ENCODE measurements around the gene SSTR5. TPM values are rescaled to one million over a fixed set of nuclear protein-coding genes. Genes with fewer than 3 reads are reported as not detected.

The SSTR5 gene
- total and polyA plus RNA-seq, 4 donors = not detected

- H3K9me3 ChIP-seq (ENCODE audit: control insufficient read depth in 4 of 4, low read length in 3 of 4) = peaks cover 0 to 5% (median 2%) of the 10 kb centered on the region in 4 donors
- H3K27me3 ChIP-seq (ENCODE audit: control insufficient read depth in 4 of 4, insufficient read depth in 4 of 4, low read length in 3 of 4) = peaks cover 0 to 12% (median 0%) of the 10 kb centered on the region in 4 donors
- no peaks in the 10 kb centered on the region for H3K4me1 ChIP-seq (ENCODE audit: control insufficient read depth in 4 of 4, insufficient read depth in 4 of 4, low read length in 3 of 4)
- H3K27ac ChIP-seq (ENCODE audit: low read depth in 1 of 2, low read length in 2 of 2) = no peak overlapping the region
- H3K36me3 ChIP-seq (ENCODE audit: control insufficient read depth in 4 of 4, insufficient read depth in 3 of 4, low read depth in 1 of 4, low read length in 3 of 4) = no peaks in the 10 kb centered on the region
- 83% methylated on average over 49 of the region's 49 CpGs for WGBS
- H3K9ac ChIP-seq (ENCODE audit: low read depth in 1 of 2, low read length in 2 of 2) = no peak overlapping the region
- DNase-seq (ENCODE audit: low spot score) = no peak
- H3K4me3 ChIP-seq (ENCODE audit: low read depth in 1 of 3, low read length in 3 of 3) = no peak overlapping the region
- TF ChIP-seq GABPA (IDR thresholded peaks at IDR 0.05 in 1 of 2, conservative IDR thresholded peaks at IDR 0.05 in 1 of 2) (no peak), FOXA1 (IDR thresholded peaks at IDR 0.05) (no peak), FOXA2 (IDR thresholded peaks at IDR 0.05) (no peak), YY1 (IDR thresholded peaks at IDR 0.05) (no peak), NR2F2 (IDR thresholded peaks at IDR 0.05) (no peak), CTCF (IDR thresholded peaks at IDR 0.05; ENCODE audit: low read depth, low read length, missing input control) (no peak), REST (IDR thresholded peaks at IDR 0.05) (no peak), RXRA (IDR thresholded peaks at IDR 0.05) (no peak), ZBTB33 (IDR thresholded peaks at IDR 0.05) (no peak), SP1 (IDR thresholded peaks at IDR 0.05) (no peak), JUND (IDR thresholded peaks at IDR 0.05) (no peak), RAD21 (IDR thresholded peaks at IDR 0.05) (no peak)
Measured at GRCh38 chr16:1045993-1046911, 26.3 kb upstream of the SSTR5 start.

GRCh38 chr16:1047123-1047522 lies 25.4 kb upstream of the SSTR5 start:
- H3K9ac ChIP-seq (ENCODE audit: low read depth in 1 of 2, low read length in 2 of 2) = no peak overlapping the region
- DNase-seq (ENCODE audit: low spot score) = no peak
- H3K27ac ChIP-seq (ENCODE audit: low read depth in 1 of 2, low read length in 2 of 2) = no peak overlapping the region
- H3K9me3 ChIP-seq (ENCODE audit: control insufficient read depth in 4 of 4, low read length in 3 of 4) = peaks cover 0 to 2% (median 0%) of the 10 kb centered on the region in 4 donors
- H3K4me3 ChIP-seq (ENCODE audit: low read depth in 1 of 3, low read length in 3 of 3) = no peak overlapping the region
- 91% methylated on average over 9 of the region's 9 CpGs for WGBS
- peaks cover 0 to 12% (median 0%) of the 10 kb centered on the region in 4 donors for H3K27me3 ChIP-seq (ENCODE audit: control insufficient read depth in 4 of 4, insufficient read depth in 4 of 4, low read length in 3 of 4)
- H3K36me3 ChIP-seq (ENCODE audit: control insufficient read depth in 4 of 4, insufficient read depth in 3 of 4, low read depth in 1 of 4, low read length in 3 of 4) = no peaks in the 10 kb centered on the region
- no peaks in the 10 kb centered on the region for H3K4me1 ChIP-seq (ENCODE audit: control insufficient read depth in 4 of 4, insufficient read depth in 4 of 4, low read length in 3 of 4)
- TF ChIP-seq HNF4A (conservative IDR thresholded peaks at IDR 0.05) (no peak), GABPA (IDR thresholded peaks at IDR 0.05 in 1 of 2, conservative IDR thresholded peaks at IDR 0.05 in 1 of 2) (no peak), FOXA2 (IDR thresholded peaks at IDR 0.05) (no peak), HNF4G (IDR thresholded peaks at IDR 0.05) (no peak), YY1 (IDR thresholded peaks at IDR 0.05) (no peak), EGR1 (IDR thresholded peaks at IDR 0.05; ENCODE audit: low read depth in 2 of 2) (no peak), FOXA1 (IDR thresholded peaks at IDR 0.05) (no peak), TAF1 (conservative IDR thresholded peaks at IDR 0.05) (no peak), RAD21 (IDR thresholded peaks at IDR 0.05) (no peak), RXRA (IDR thresholded peaks at IDR 0.05) (no peak), REST (IDR thresholded peaks at IDR 0.05) (no peak), SP1 (IDR thresholded peaks at IDR 0.05) (no peak), NR2F2 (IDR thresholded peaks at IDR 0.05) (no peak), MAX (IDR thresholded peaks at IDR 0.05) (no peak)

Data from liver (tissue), 9 donors.